Suprapubic skin (tissue), 3 donors: ENCODE data around the gene SCO2.

ENCODE experiments used
- CTCF ChIP-seq, 2 donors: fragments of 200-600 bp in 1 of 2; fragments of 450-650 bp in 1 of 2; sonication (generic) in 1 of 2; IDR thresholded peaks; one replicate each; pipeline ENCODE4 v1.5.1; 2016 to 2019; ENCODE audit warnings: antibody characterized with exemption in 2 of 2, mild to moderate bottlenecking in 1 of 2, moderate library complexity in 1 of 2
- POLR2A ChIP-seq, 2 donors: fragments of 450-650 bp; IDR thresholded peaks; one replicate each; pipeline ENCODE4 v1.6.1; 2017; ENCODE audit warnings: antibody characterized with exemption in 2 of 2, mild to moderate bottlenecking in 2 of 2, moderate library complexity in 2 of 2

GRCh38 chr22:50536226-50536625 lies 10.8 kb upstream of the SCO2 start:
- TF ChIP-seq POLR2A (IDR thresholded peaks at IDR 0.05) (no peak), CTCF (IDR thresholded peaks at IDR 0.05) (no peak)
